NB4 (cell line): ENCODE data around the gene TANGO6.

Experiments used
- MAX ChIP-seq: IDR thresholded peaks from 2 replicates; pipeline ENCODE4 v1.6.1; 2011; ENCODE audit warnings: low read depth, low read length
- MYC ChIP-seq: IDR thresholded peaks from 2 replicates; pipeline ENCODE4 v1.6.1; 2011; ENCODE audit warnings: low read depth, low read length
- POLR2A ChIP-seq: IDR thresholded peaks from 2 replicates; pipeline ENCODE4 v1.6.1; 2011; ENCODE audit warnings: mild to moderate bottlenecking; ENCODE audit not compliant: insufficient read length; ENCODE audit errors: extremely low read depth
- TF ChIP-seq, protein P1 (sequence below): IDR thresholded peaks from one replicate; pipeline ENCODE4 v1.5.1; 2012; ENCODE audit warnings: low read depth, low read length

DNA sequence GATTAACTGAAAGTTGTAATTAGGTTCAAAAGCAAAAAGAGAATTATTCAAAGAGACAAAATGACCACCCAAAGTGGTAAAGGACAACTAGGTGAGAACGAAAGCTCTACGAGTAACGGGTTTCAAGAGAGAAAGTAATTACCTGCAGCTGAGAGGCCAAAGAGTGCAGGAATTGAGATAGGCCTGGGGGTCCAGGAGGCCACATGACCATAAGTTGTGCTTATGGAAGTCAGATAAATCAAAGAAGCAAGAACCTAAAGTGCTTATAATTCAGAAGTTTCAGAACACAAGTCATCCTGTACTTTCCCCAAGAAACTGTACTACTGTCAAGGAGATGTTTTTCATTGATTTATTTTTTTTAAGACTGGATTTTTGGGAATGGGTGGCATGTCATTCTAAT, 91.1 kb downstream of the TANGO6 start:
- TF ChIP-seq, protein P1, sequence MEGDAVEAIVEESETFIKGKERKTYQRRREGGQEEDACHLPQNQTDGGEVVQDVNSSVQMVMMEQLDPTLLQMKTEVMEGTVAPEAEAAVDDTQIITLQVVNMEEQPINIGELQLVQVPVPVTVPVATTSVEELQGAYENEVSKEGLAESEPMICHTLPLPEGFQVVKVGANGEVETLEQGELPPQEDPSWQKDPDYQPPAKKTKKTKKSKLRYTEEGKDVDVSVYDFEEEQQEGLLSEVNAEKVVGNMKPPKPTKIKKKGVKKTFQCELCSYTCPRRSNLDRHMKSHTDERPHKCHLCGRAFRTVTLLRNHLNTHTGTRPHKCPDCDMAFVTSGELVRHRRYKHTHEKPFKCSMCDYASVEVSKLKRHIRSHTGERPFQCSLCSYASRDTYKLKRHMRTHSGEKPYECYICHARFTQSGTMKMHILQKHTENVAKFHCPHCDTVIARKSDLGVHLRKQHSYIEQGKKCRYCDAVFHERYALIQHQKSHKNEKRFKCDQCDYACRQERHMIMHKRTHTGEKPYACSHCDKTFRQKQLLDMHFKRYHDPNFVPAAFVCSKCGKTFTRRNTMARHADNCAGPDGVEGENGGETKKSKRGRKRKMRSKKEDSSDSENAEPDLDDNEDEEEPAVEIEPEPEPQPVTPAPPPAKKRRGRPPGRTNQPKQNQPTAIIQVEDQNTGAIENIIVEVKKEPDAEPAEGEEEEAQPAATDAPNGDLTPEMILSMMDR = no peak
- TF ChIP-seq MAX (no peak), POLR2A (no peak), MYC (no peak)
